ENCODE results near the gene LRRC1.

DNA sequence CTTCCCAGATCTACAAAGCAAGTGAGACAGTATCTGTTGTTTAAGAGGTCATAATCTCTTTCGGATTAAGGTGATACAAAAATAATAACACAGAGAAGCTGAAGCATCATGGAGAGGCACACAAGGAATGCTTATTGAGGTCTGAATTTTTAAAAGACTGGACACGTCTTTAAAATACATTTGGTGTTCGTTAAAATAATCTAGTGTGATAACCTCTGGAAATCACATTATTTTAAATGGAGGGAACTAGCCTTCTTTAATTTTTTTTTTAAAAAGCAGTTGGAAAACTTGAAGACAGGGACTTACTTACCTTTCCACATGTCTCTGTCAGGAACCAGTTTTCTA lies 1.9 kb upstream of the LRRC1 start:
- TF ChIP-seq, protein P1, sequence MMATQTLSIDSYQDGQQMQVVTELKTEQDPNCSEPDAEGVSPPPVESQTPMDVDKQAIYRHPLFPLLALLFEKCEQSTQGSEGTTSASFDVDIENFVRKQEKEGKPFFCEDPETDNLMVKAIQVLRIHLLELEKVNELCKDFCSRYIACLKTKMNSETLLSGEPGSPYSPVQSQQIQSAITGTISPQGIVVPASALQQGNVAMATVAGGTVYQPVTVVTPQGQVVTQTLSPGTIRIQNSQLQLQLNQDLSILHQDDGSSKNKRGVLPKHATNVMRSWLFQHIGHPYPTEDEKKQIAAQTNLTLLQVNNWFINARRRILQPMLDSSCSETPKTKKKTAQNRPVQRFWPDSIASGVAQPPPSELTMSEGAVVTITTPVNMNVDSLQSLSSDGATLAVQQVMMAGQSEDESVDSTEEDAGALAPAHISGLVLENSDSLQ (IDR thresholded peaks at IDR 0.05) = no peak
- TF ChIP-seq, protein P2, sequence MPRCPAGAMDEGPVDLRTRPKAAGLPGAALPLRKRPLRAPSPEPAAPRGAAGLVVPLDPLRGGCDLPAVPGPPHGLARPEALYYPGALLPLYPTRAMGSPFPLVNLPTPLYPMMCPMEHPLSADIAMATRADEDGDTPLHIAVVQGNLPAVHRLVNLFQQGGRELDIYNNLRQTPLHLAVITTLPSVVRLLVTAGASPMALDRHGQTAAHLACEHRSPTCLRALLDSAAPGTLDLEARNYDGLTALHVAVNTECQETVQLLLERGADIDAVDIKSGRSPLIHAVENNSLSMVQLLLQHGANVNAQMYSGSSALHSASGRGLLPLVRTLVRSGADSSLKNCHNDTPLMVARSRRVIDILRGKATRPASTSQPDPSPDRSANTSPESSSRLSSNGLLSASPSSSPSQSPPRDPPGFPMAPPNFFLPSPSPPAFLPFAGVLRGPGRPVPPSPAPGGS (IDR thresholded peaks at IDR 0.05; ENCODE audit: borderline replicate concordance, insufficient read depth, low read depth, low read length, poor library complexity, severe bottlenecking) = no peak
- TF ChIP-seq CTCF (IDR thresholded peaks at IDR 0.05 in 2 of 3, conservative IDR thresholded peaks at IDR 0.05 in 1 of 3; ENCODE audit: control insufficient read depth in 2 of 3, extremely low read depth in 1 of 3, insufficient read depth in 1 of 3, low read depth in 3 of 3, low read length in 3 of 3) = no peak
- TF ChIP-seq ELK1 (IDR thresholded peaks at IDR 0.05; ENCODE audit: low read depth, low read length) = no peak
- TF ChIP-seq, protein P3, sequence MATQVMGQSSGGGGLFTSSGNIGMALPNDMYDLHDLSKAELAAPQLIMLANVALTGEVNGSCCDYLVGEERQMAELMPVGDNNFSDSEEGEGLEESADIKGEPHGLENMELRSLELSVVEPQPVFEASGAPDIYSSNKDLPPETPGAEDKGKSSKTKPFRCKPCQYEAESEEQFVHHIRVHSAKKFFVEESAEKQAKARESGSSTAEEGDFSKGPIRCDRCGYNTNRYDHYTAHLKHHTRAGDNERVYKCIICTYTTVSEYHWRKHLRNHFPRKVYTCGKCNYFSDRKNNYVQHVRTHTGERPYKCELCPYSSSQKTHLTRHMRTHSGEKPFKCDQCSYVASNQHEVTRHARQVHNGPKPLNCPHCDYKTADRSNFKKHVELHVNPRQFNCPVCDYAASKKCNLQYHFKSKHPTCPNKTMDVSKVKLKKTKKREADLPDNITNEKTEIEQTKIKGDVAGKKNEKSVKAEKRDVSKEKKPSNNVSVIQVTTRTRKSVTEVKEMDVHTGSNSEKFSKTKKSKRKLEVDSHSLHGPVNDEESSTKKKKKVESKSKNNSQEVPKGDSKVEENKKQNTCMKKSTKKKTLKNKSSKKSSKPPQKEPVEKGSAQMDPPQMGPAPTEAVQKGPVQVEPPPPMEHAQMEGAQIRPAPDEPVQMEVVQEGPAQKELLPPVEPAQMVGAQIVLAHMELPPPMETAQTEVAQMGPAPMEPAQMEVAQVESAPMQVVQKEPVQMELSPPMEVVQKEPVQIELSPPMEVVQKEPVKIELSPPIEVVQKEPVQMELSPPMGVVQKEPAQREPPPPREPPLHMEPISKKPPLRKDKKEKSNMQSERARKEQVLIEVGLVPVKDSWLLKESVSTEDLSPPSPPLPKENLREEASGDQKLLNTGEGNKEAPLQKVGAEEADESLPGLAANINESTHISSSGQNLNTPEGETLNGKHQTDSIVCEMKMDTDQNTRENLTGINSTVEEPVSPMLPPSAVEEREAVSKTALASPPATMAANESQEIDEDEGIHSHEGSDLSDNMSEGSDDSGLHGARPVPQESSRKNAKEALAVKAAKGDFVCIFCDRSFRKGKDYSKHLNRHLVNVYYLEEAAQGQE (IDR thresholded peaks at IDR 0.05; ENCODE audit: low read depth, low read length) = no peak
- TF ChIP-seq, protein P4, sequence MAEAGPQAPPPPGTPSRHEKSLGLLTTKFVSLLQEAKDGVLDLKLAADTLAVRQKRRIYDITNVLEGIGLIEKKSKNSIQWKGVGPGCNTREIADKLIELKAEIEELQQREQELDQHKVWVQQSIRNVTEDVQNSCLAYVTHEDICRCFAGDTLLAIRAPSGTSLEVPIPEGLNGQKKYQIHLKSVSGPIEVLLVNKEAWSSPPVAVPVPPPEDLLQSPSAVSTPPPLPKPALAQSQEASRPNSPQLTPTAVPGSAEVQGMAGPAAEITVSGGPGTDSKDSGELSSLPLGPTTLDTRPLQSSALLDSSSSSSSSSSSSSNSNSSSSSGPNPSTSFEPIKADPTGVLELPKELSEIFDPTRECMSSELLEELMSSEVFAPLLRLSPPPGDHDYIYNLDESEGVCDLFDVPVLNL (IDR thresholded peaks at IDR 0.05; ENCODE audit: low read depth, low read length) = no peak
- TF ChIP-seq EZH2 (IDR thresholded peaks at IDR 0.05; ENCODE audit: borderline replicate concordance, control insufficient read depth, low read depth, low read length) = no peak

Measured in GM12878 (cell line).